Transverse colon (tissue), 4 donors: ENCODE data around the gene WDR27. TPM values are rescaled to one million over a fixed set of nuclear protein-coding genes. Genes with fewer than 3 reads are reported as not detected.

Source experiments
- DNase-seq: peaks from one replicate; pipeline ENCODE4 v3.0.0-alpha.2; 2019
- H3K27ac ChIP-seq, 4 donors: fragments of 200-600 bp; sonication (generic); 2 replicates each; pipeline ENCODE4 v1.5.1; 2016 to 2018; ENCODE audit warnings: inconsistent platforms in 4 of 4
- H3K27me3 ChIP-seq: fragments of 200-600 bp; sonication (generic); 2 replicates; pipeline ENCODE4 v1.5.1; 2017; ENCODE audit warnings: inconsistent platforms
- H3K36me3 ChIP-seq, 4 donors: fragments of 200-600 bp; sonication (generic); 2 replicates each; pipeline ENCODE4 v1.5.1; 2017 to 2019; ENCODE audit warnings: inconsistent platforms in 4 of 4
- H3K4me1 ChIP-seq, 4 donors: fragments of 200-600 bp; sonication (generic); 2 replicates each; pipeline ENCODE4 v1.5.1; 2017 to 2020; ENCODE audit warnings: inconsistent platforms in 4 of 4
- H3K4me3 ChIP-seq, 4 donors: fragments of 200-600 bp; sonication (generic); 1 replicate in 1 of 4; 2 replicates in 3 of 4; pipeline versions ENCODE4 v1.5.1 to v1.6.1; 2017 to 2019; ENCODE audit warnings: inconsistent platforms in 4 of 4
- H3K9me3 ChIP-seq, 2 donors: fragments of 200-600 bp; sonication (generic); 2 replicates each; pipeline ENCODE4 v1.5.1; 2017 to 2019; ENCODE audit warnings: inconsistent platforms in 2 of 2
- EP300 ChIP-seq: sonication (generic); formaldehyde crosslinking; IDR thresholded peaks from one replicate; pipeline ENCODE4 v1.6.1; 2017; ENCODE audit warnings: antibody characterized with exemption, low read depth
- POLR2A ChIP-seq: fragments of 450-650 bp; IDR thresholded peaks from one replicate; pipeline ENCODE4 v1.6.1; 2016; ENCODE audit warnings: antibody characterized with exemption, mild to moderate bottlenecking, moderate library complexity
- POLR2AphosphoS5 ChIP-seq, 3 donors: sonication (generic); formaldehyde crosslinking; IDR thresholded peaks; one replicate each; pipeline ENCODE4 v1.6.1; 2016; ENCODE audit warnings: antibody characterized with exemption in 3 of 3
- WGBS, 2 donors: methylation state at CpG; one replicate each; pipeline ENCODE4 v1.1.5; 2018; ENCODE audit warnings: low coverage in 1 of 2; 5-methylcytosine and 5-hydroxymethylcytosine counted together
- in situ Hi-C, 4 donors: fragments of 200-750 bp; cut with MboI; loops; one replicate each; pipeline versions ENCODE4 v1.15.0 to v1.15.1; 2017; ENCODE audit warnings: low sequenced_read_pairs in 3 of 4, low pct_ligation_motif_present in 1 of 4, low pct_unique_long_range_greater_than_20kb in 1 of 4
- intact Hi-C: fragments of 100-400 bp; cut with DNase I; formaldehyde crosslinking; loops from one replicate; pipeline ENCODE4 v1.15.1; 2023; ENCODE audit warnings: low total_unique reads
- total RNA-seq, 4 donors: library from RNA; depleted of rRNA; stranded (reverse); fragments of >200 nt; gene quantifications; one replicate each; pipeline ENCODE4 v1.1.0, GENCODE V29; 2016
- TF ChIP-seq, protein P1 (sequence below), 5 experiments: fragments of 200-600 bp in 3 of 5; fragments of 450-650 bp in 2 of 5; sonication (generic) in 3 of 5; IDR thresholded peaks; 1 replicate in 2 of 5; 2 replicates in 3 of 5; pipeline ENCODE4 v1.5.1; 2016 to 2017; ENCODE audit warnings: antibody characterized with exemption in 5 of 5, inconsistent platforms in 3 of 5, mild to moderate bottlenecking in 2 of 5, moderate library complexity in 1 of 5

Gene WDR27
- total RNA-seq, 4 donors from 2014 or later = 44.9 to 75.0 (median 57.0) TPM

GRCh38 chr6:169638915-169639314 lies 62.9 kb downstream of the WDR27 start:
- intact Hi-C loops (no loop called here), in situ Hi-C loops (no loop called here)

DNA sequence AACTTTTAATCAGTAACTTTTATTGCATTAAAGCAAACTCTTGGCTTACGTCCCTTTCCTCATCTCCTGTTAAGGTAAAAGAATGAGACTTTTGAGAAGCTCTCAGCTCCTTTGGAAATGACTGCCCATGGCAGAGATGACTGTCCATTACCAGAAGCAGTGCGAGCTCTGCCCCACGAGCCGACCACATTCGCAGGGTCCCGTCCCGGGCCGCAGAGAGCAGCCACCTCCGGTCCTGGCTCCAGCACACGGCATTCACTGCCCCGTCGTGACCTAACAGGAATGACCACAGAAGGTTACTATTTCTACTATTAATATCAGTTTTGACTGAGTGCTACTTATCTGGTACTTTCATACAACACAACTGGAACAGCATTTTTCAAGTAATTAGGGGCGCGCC lies 63.4 kb downstream of the WDR27 start:
- in situ Hi-C loops (no loop called here), intact Hi-C loops (no loop called here)
- H3K36me3 ChIP-seq = peaks cover 0 to 2% (median 0%) of the 10 kb centered on the region in 4 donors
- H3K27ac ChIP-seq = no peak overlapping the region
- no peak for DNase-seq
- no peaks in the 10 kb centered on the region for H3K4me1 ChIP-seq
- WGBS, 2 donors = 29 to 79% methylated on average over 1 to 14 of the region's 14 CpGs
- no peaks in the 10 kb centered on the region for H3K9me3 ChIP-seq
- TF ChIP-seq, protein P1, sequence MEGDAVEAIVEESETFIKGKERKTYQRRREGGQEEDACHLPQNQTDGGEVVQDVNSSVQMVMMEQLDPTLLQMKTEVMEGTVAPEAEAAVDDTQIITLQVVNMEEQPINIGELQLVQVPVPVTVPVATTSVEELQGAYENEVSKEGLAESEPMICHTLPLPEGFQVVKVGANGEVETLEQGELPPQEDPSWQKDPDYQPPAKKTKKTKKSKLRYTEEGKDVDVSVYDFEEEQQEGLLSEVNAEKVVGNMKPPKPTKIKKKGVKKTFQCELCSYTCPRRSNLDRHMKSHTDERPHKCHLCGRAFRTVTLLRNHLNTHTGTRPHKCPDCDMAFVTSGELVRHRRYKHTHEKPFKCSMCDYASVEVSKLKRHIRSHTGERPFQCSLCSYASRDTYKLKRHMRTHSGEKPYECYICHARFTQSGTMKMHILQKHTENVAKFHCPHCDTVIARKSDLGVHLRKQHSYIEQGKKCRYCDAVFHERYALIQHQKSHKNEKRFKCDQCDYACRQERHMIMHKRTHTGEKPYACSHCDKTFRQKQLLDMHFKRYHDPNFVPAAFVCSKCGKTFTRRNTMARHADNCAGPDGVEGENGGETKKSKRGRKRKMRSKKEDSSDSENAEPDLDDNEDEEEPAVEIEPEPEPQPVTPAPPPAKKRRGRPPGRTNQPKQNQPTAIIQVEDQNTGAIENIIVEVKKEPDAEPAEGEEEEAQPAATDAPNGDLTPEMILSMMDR (IDR thresholded peaks at IDR 0.05) = no peak
- TF ChIP-seq POLR2A (no peak), EP300 (no peak), POLR2AphosphoS5 (IDR thresholded peaks at IDR 0.05) (no peak)
- no peak overlapping the region for H3K4me3 ChIP-seq
- no peaks in the 10 kb centered on the region for H3K27me3 ChIP-seq

More at GRCh38 chr6:169638915-169639314, 62.9 kb downstream of the WDR27 start:
- Histone ChIP-seq H3K9me3 (no peaks in the 10 kb centered on the region), H3K4me3 (no peak overlapping the region), H3K27ac (no peak overlapping the region), H3K4me1 (no peaks in the 10 kb centered on the region), H3K36me3 (peaks cover 0 to 2% (median 0%) of the 10 kb centered on the region in 4 donors), H3K27me3 (no peaks in the 10 kb centered on the region)
- no peak for DNase-seq
- WGBS, 2 donors = 90 to 93% methylated on average over 10 to 19 of the region's 19 CpGs
- no peak for TF ChIP-seq POLR2AphosphoS5 (IDR thresholded peaks at IDR 0.05)

GRCh38 chr6:169635345-169635744 lies 66.5 kb downstream of the WDR27 start:
- Histone ChIP-seq H3K27ac (no peak overlapping the region), H3K36me3 (peaks cover 0 to 2% (median 0%) of the 10 kb centered on the region in 4 donors), H3K27me3 (no peaks in the 10 kb centered on the region), H3K9me3 (no peaks in the 10 kb centered on the region), H3K4me1 (no peaks in the 10 kb centered on the region), H3K4me3 (no peak overlapping the region)
- TF ChIP-seq, protein P1 (IDR thresholded peaks at IDR 0.05) = no peak
- TF ChIP-seq POLR2A (no peak), POLR2AphosphoS5 (IDR thresholded peaks at IDR 0.05) (no peak), EP300 (no peak)
- intact Hi-C loops = no loop called here
- no peak for DNase-seq
- WGBS, 2 donors = 90 to 100% methylated on average over 2 to 12 of the region's 12 CpGs
- in situ Hi-C loops = no loop called here

DNA sequence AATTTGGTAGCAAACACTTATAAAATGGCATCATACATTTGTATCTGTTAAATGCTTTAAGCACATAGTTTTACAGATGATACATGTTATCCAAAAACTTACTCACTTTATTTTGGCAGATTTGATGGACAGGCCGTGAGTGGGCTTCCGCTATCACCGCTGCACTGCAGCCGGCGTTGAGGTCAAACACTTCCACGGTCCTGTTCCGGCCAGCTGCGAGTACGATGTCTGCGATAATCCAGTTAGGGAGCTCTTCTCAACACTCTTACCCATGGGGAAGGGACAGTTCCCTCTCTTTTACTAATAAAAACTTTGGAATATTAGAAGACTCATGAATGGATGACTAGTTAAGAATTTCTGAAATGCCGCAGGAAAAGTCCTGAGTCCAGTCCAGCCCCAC lies 69.0 kb downstream of the WDR27 start:
- in situ Hi-C loops = no loop called here
- H3K9me3 ChIP-seq = no peaks in the 10 kb centered on the region
- DNase-seq = no peak
- no peaks in the 10 kb centered on the region for H3K27me3 ChIP-seq
- intact Hi-C loops = no loop called here
- H3K4me1 ChIP-seq = no peaks in the 10 kb centered on the region
- WGBS, 2 donors = 96% methylated on average over 11 of the region's 11 CpGs
- TF ChIP-seq EP300 (no peak), POLR2AphosphoS5 (IDR thresholded peaks at IDR 0.05) (no peak), POLR2A (no peak)
- TF ChIP-seq, protein P1 (IDR thresholded peaks at IDR 0.05) = no peak
- peaks cover 0 to 2% (median 0%) of the 10 kb centered on the region in 4 donors for H3K36me3 ChIP-seq
- H3K4me3 ChIP-seq = no peak overlapping the region
- H3K27ac ChIP-seq = no peak overlapping the region

DNA sequence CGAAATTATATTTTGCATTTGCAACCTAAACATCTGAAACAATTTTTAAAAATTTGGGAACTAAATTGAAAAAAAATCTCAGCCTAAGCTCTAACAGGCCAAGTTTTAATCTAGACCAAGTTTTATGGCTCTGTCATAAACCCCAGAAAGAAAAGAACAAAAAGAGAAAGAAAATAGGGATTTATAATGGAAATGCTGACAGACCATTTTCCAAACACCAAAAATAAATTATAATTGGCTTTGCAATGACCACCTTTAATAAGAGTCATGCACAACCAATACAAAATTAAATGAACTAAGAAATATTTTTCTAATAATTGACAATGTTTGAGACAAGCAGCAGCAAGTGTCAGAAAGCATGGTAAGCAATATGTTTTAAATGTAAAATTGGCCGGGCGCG lies 72.6 kb downstream of the WDR27 start:
- in situ Hi-C loops (no loop called here), intact Hi-C loops (no loop called here)
- no peaks in the 10 kb centered on the region for H3K9me3 ChIP-seq
- TF ChIP-seq, protein P1 (IDR thresholded peaks at IDR 0.05) = no peak
- no peak for TF ChIP-seq EP300
- TF ChIP-seq POLR2A = no peak
- TF ChIP-seq POLR2AphosphoS5 (IDR thresholded peaks at IDR 0.05) = no peak
- H3K4me1 ChIP-seq = no peaks in the 10 kb centered on the region
- no peak overlapping the region for H3K27ac ChIP-seq
- peaks cover 0 to 2% (median 0%) of the 10 kb centered on the region in 4 donors for H3K36me3 ChIP-seq
- no peak overlapping the region for H3K4me3 ChIP-seq
- no peak for DNase-seq
- 69 to 100% methylated on average over 1 to 4 of the region's 4 CpGs for WGBS, 2 donors
- no peaks in the 10 kb centered on the region for H3K27me3 ChIP-seq
